ENCODE measurements around the gene MRGPRG.
A peak's percentile ranks its signal among the peaks of the same experiment; 100 is the strongest.

Gene MRGPRG

DNA sequence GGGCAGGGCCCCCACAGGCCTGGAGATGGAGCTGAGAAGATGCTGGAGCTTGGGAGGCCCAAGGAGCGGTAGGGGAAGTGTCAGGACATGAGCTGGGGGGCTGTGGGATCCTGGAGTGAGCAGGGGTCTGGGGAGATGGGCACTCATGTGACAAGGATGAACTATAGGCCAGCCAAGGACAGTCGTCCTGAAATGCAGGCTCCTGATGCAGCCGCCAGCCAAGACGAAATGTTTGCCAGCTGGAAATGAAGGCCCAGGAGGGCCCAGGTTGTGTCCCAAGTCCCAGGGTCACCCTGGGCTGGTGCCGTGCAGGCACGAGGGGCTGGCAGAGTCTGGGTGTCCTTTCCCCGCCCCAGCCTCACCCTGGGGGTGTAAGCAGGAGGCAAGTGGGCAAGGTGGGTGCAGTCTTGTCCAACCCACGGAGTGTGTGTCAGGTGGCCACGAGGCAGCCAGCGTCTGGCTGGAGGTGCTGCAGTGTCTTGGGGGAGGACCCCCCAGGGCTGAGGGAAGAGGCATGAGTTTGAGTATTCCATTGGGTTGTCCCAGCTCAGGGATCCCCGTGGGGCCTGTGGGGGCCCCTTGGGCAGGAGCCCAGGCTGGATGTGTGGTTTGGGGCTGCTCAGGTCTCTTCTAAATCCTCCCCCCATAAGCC lies 21.4 kb downstream of the MRGPRG start:
- no peak overlapping the region for H3K4me3 Mint-ChIP-seq
- H3K27ac Mint-ChIP-seq = no peak overlapping the region
- TF ChIP-seq, protein P1, sequence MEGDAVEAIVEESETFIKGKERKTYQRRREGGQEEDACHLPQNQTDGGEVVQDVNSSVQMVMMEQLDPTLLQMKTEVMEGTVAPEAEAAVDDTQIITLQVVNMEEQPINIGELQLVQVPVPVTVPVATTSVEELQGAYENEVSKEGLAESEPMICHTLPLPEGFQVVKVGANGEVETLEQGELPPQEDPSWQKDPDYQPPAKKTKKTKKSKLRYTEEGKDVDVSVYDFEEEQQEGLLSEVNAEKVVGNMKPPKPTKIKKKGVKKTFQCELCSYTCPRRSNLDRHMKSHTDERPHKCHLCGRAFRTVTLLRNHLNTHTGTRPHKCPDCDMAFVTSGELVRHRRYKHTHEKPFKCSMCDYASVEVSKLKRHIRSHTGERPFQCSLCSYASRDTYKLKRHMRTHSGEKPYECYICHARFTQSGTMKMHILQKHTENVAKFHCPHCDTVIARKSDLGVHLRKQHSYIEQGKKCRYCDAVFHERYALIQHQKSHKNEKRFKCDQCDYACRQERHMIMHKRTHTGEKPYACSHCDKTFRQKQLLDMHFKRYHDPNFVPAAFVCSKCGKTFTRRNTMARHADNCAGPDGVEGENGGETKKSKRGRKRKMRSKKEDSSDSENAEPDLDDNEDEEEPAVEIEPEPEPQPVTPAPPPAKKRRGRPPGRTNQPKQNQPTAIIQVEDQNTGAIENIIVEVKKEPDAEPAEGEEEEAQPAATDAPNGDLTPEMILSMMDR (IDR thresholded peaks at IDR 0.05; ENCODE audit: unreplicated experiment in 3 of 3) = no peak
- no peaks in the 10 kb centered on the region for H3K4me1 Mint-ChIP-seq
- H3K36me3 Mint-ChIP-seq (ENCODE audit: low read depth) = no peaks in the 10 kb centered on the region
- H3K27me3 Mint-ChIP-seq (ENCODE audit: low read depth) = peaks cover 26% of the 10 kb centered on the region
- no peaks in the 10 kb centered on the region for H3K9me3 Mint-ChIP-seq

DNA sequence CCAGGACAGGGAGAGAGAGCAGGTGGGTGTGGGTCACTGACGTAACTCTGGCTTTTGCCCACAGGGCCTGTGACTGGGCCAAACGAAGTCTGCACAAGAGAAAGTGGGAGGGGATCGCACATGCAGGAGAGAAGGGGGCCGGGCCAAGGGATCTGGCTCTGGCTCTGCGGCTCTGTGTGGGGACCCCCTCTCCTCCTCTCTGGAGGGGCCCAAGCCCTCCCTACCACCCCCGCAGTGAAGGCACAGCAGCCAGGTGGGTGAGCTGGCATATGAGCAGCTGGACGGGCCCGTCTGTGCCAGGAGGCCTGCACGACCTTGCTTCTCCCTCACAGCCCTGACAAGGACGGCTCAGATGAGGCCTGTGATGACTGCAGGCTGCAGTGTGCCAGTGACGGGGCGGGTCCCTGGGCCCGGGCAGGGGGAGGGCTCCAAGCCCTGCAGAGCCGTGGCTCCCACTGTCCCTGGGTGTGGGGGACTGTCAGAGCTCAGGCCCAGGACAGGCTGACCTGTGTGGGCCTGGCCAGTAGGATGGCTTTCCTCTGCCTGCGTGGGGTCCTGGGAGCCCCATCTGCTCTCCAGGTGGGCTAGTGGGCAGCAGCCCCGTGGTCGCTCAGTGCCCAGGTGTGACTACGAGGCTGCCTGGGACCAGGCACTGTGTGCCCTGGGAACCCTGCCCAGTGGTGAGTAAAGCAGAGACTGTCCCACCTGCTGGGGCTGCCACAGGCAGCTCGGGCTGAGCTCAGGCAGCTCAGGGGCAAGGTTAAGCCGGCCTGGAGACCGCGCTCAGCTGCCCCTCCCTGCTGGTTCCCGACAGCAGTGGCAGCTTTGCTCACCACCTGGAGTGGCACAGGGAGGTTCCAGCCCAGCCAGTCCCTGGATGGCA lies 22.2 kb downstream of the MRGPRG start:
- TF ChIP-seq, protein P1 (IDR thresholded peaks at IDR 0.05; ENCODE audit: unreplicated experiment in 3 of 3) = no peak
- Mint-ChIP-seq H3K36me3 (ENCODE audit: low read depth) (no peaks in the 10 kb centered on the region), H3K27ac (no peak overlapping the region), H3K4me3 (no peak overlapping the region), H3K4me1 (no peaks in the 10 kb centered on the region), H3K27me3 (ENCODE audit: low read depth) (peaks cover 19% of the 10 kb centered on the region), H3K9me3 (no peaks in the 10 kb centered on the region)

DNA sequence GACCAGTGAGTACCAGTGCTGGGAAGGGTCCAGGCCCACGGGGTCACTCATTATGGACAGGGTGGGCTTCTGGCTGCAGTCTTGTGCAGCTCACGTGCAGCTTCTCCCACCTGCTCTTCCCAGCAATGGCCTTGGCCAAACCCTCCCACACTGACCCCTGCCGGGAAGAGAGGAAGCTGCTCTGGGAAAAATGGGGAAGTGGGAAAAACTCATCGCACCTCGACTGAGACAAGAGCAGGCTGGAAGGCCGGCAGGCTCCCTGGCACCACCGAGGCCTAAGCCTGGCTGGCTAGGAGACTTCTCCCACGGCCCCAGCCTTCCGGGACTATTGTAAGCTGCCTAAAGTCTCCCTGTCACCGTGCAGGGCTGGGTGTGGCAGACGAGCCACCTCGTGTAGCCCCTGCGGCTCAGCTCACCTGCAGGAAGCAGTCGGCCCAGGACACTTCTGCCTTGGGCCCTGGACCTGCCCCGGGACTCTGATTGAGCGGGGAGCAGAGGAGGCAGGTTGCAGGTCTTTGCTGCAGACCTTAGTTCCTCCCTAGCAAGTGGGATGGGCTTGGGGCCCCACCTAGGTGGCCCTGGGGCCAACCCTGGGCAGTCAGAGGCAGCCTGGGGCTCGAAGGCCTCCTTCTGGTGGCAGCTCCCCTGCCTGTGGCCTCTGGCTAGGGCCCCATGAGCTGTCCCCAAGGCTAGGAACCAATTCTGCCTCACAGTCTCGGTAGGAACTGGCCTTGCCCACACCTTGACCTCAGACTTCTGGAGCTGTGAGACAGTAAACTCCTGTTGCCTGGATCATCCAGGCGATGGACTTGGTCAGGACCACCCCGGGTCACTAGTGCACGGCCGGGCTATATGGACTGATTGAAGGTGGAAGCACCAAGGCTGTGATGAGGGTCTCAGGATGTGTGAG lies 23.1 kb downstream of the MRGPRG start:
- no peaks in the 10 kb centered on the region for H3K36me3 Mint-ChIP-seq (ENCODE audit: low read depth)
- no peak overlapping the region for H3K4me3 Mint-ChIP-seq
- H3K9me3 Mint-ChIP-seq = no peaks in the 10 kb centered on the region
- TF ChIP-seq, protein P1 (IDR thresholded peaks at IDR 0.05; ENCODE audit: unreplicated experiment in 3 of 3) = peak; percentile 33 to 47 (median 37)
- peaks cover 16% of the 10 kb centered on the region for H3K27me3 Mint-ChIP-seq (ENCODE audit: low read depth)
- no peaks in the 10 kb centered on the region for H3K4me1 Mint-ChIP-seq
- no peak overlapping the region for H3K27ac Mint-ChIP-seq

DNA sequence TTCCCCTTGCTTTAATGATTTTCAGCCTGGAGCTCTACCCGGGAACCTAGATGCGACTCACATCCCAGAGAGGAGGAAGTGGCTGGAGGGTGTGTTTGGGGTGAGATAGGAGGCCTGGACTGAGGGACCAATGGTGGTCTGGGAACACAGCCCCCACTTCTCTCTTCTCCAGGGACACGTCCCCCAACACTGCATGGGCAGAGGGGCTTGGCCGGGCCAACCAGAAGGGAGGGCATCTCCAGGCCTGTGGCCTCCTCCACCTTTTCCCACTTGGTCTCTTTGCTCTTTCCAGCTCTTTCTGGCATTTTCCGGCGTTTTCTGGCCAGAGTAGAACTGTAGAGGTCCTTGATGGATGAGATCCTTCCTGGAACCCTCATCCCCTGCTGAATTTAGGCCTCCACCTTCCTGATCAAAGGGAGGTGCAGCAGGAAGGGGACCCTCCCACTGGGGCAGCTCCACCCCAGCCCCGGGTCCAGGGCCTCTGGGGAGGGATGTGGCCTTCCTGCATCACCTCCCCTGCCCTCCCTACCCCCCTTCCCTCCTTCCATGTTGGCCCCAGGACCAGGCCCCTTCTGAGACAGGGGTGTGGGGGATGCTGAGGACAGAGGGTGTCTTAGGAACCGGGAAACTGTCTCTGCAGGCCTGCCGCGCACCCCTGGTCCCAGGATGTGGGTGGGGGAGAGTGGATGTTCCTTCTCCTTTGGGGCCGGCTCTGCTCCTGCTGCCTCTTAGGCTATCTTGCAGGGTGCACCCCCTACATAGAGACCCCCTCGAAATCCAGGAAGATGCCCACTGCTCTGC lies 24.4 kb downstream of the MRGPRG start:
- H3K9me3 Mint-ChIP-seq = peaks cover 3% of the 10 kb centered on the region
- TF ChIP-seq, protein P1 (IDR thresholded peaks at IDR 0.05; ENCODE audit: unreplicated experiment in 3 of 3) = no peak
- no peak overlapping the region for H3K4me3 Mint-ChIP-seq
- no peaks in the 10 kb centered on the region for H3K36me3 Mint-ChIP-seq (ENCODE audit: low read depth)
- H3K27me3 Mint-ChIP-seq (ENCODE audit: low read depth) = peaks cover 9% of the 10 kb centered on the region
- no peaks in the 10 kb centered on the region for H3K4me1 Mint-ChIP-seq
- H3K27ac Mint-ChIP-seq = no peak overlapping the region

DNA sequence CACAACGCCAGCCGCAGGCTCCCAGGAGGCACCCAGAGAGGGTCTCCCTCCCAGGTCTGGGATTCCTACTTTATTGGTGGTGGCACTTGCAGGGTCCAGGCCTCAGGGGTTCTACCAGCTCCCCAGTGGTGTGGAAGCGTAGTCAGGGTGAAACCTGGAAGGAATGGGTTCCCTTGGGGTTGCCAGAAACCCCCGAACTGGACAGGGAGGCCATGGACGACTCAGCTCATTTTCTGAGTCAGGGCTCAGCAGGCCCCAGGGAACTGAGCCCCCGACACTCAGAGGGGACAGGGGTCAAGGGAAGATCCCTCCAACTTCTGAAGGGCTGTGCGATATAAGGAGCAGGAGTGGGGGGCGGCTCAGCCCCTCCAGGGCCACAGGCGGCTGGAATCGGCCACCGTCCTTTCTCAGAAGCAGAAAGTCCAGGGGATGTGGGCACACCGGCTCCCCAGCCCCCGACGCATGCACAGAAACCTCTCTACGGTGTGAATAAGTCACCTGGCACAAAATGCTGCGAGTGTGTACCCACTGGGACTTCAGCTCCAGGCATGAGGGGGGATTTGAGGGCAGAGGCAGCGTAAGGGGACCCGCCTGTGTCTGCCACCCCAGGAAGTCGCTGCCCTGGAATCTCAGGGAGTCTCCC lies 25.1 kb downstream of the MRGPRG start:
- Mint-ChIP-seq H3K9me3 (peaks cover 3% of the 10 kb centered on the region), H3K27me3 (ENCODE audit: low read depth) (peaks cover 8% of the 10 kb centered on the region), H3K27ac (no peak overlapping the region), H3K4me1 (no peaks in the 10 kb centered on the region), H3K4me3 (no peak overlapping the region), H3K36me3 (ENCODE audit: low read depth) (no peaks in the 10 kb centered on the region)
- TF ChIP-seq, protein P1 (IDR thresholded peaks at IDR 0.05; ENCODE audit: unreplicated experiment in 3 of 3) = no peak

Measured in nephron (organoid).